ENCODE results near the gene PITPNC1. TPM values are rescaled to one million over a fixed set of nuclear protein-coding genes. Genes with fewer than 3 reads are reported as not detected.

Gene PITPNC1
- total and polyA plus RNA-seq, 2 of the 13 experiments (the other 11 are each of a cell fraction or from before 2014, with no cell fraction given), result 4.1 to 5.7 TPM

- TF ChIP-seq ATF6 (CRISPR knock-in tag; conservative IDR thresholded peaks at IDR 0.05), result no peak
- TF ChIP-seq NFATC3 (CRISPR knock-in tag; IDR thresholded peaks at IDR 0.05), result no peak
- no peak for TF ChIP-seq ZNF570 (CRISPR knock-in tag; IDR thresholded peaks at IDR 0.05; ENCODE audit: borderline replicate concordance)
- no peak for TF ChIP-seq MBD4 (IDR thresholded peaks at IDR 0.05; ENCODE audit: borderline replicate concordance, low read length)
- no peak for TF ChIP-seq ZIK1 (CRISPR knock-in tag; IDR thresholded peaks at IDR 0.05; ENCODE audit: borderline replicate concordance, low read depth)
- TF ChIP-seq ZC3H4 (CRISPR knock-in tag; IDR thresholded peaks at IDR 0.05; ENCODE audit: borderline replicate concordance), result no peak
- TF ChIP-seq ZNF703 (CRISPR knock-in tag; IDR thresholded peaks at IDR 0.05; ENCODE audit: borderline replicate concordance), result no peak
- no peak for TF ChIP-seq PCBP2 (optimal IDR thresholded peaks at IDR 0.05; ENCODE audit: low read depth, low read length, poor library complexity, severe bottlenecking)
- no peak for TF ChIP-seq ZNF768 (CRISPR knock-in tag; IDR thresholded peaks at IDR 0.05)
- TF ChIP-seq GATAD2A (CRISPR knock-in tag; IDR thresholded peaks at IDR 0.05), result no peak
- TF ChIP-seq ZNF749 (CRISPR knock-in tag; IDR thresholded peaks at IDR 0.05; ENCODE audit: borderline replicate concordance), result no peak
- no peak for TF ChIP-seq SRSF9 (IDR thresholded peaks at IDR 0.05; ENCODE audit: borderline replicate concordance, insufficient read depth, low read depth, low read length, poor library complexity, severe bottlenecking)
These were observed 38.2 kb downstream of the PITPNC1 start (continued) for GRCh38 chr17:67415291-67415690.

- Histone ChIP-seq H3K9ac (ENCODE audit: insufficient read depth, low read depth, low read length) (no peak overlapping the region), H3K9me3 (ENCODE audit: low read length) (no peaks in the 10 kb centered on the region), H3K79me2 (ENCODE audit: insufficient read depth, low read length) (no peaks in the 10 kb centered on the region), H3K27me3 (ENCODE audit: control insufficient read depth in 1 of 2, insufficient read depth in 2 of 2, low read length in 2 of 2) (no peaks in the 10 kb centered on the region), H3K4me1 (ENCODE audit: insufficient read depth, low read length) (peaks cover 7% of the 10 kb centered on the region), H3K27ac (ENCODE audit: extremely low read length, insufficient read depth, low read length) (no peak overlapping the region), H2AFZ (ENCODE audit: low read length) (no peak overlapping the region), H4K20me1 (ENCODE audit: insufficient read depth, low read length) (no peaks in the 10 kb centered on the region), H3K36me3 (replicated peaks in 1 of 2; ENCODE audit: control insufficient read depth in 1 of 2, insufficient read depth in 2 of 2, low read length in 2 of 2) (no peaks in the 10 kb centered on the region), H3K4me2 (ENCODE audit: low read depth, low read length) (no peak overlapping the region), H3K4me3 (replicated peaks in 1 of 3; ENCODE audit: insufficient read depth in 1 of 3, low read depth in 2 of 3, low read length in 3 of 3) (no peak overlapping the region)
- CTCF ChIA-PET (ENCODE audit: low intra/inter-chr PET ratio, low total read pairs), result no interaction called here
- POLR2A ChIA-PET, result no interaction called here
- TF ChIP-seq, protein P1, sequence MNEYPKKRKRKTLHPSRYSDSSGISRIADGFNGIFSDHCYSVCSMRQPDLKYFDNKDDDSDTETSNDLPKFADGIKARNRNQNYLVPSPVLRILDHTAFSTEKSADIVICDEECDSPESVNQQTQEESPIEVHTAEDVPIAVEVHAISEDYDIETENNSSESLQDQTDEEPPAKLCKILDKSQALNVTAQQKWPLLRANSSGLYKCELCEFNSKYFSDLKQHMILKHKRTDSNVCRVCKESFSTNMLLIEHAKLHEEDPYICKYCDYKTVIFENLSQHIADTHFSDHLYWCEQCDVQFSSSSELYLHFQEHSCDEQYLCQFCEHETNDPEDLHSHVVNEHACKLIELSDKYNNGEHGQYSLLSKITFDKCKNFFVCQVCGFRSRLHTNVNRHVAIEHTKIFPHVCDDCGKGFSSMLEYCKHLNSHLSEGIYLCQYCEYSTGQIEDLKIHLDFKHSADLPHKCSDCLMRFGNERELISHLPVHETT (CRISPR knock-in tag; conservative IDR thresholded peaks at IDR 0.05), result no peak
- no peak for TF ChIP-seq MBD4 (IDR thresholded peaks at IDR 0.05; ENCODE audit: borderline replicate concordance, low read length)
- no peak for TF ChIP-seq ZFP62 (CRISPR knock-in tag; IDR thresholded peaks at IDR 0.05)
- no peak for TF ChIP-seq NBN (conservative IDR thresholded peaks at IDR 0.05)
- no peak for TF ChIP-seq CEBPG (CRISPR knock-in tag; IDR thresholded peaks at IDR 0.05)
- TF ChIP-seq SRF (IDR thresholded peaks at IDR 0.05; ENCODE audit: low read depth, low read length), result no peak
- TF ChIP-seq, protein P2, sequence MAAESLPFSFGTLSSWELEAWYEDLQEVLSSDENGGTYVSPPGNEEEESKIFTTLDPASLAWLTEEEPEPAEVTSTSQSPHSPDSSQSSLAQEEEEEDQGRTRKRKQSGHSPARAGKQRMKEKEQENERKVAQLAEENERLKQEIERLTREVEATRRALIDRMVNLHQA (CRISPR knock-in tag; IDR thresholded peaks at IDR 0.05), result no peak
- TF ChIP-seq PCBP2 (optimal IDR thresholded peaks at IDR 0.05; ENCODE audit: low read depth, low read length, poor library complexity, severe bottlenecking), result no peak
- in situ Hi-C loops (cut with HindIII; ENCODE audit: extremely low pct_ligation_motif_present, low pct_unique_long_range_greater_than_20kb), result no loop called here
- FAIRE-seq (no peak), ATAC-seq (no peak), DNase-seq (ENCODE audit: low spot score) (no peak)
- 100% methylated on average over 1 of the region's 1 CpG for WGBS (ENCODE audit: low lambda C conversion rate)
- intact Hi-C loops (cut with micrococcal nuclease; ENCODE audit: unreplicated experiment), result no loop called here
- BruUV-seq (replicated peaks), result no TSS peak
These were observed 40.4 kb downstream of the PITPNC1 start for GRCh38 chr17:67417507-67417906.
